HG02678 (cell line): ENCODE measurements around the gene MGLL.

Experiments used
- ATAC-seq: cut with Tn5 transposase; IDR thresholded peaks from one replicate; pipeline ENCODE4 v1.9.1; 2021; ENCODE audit warnings: mild to moderate bottlenecking, moderate library complexity; ENCODE audit not compliant: unreplicated experiment

MGLL gene

DNA sequence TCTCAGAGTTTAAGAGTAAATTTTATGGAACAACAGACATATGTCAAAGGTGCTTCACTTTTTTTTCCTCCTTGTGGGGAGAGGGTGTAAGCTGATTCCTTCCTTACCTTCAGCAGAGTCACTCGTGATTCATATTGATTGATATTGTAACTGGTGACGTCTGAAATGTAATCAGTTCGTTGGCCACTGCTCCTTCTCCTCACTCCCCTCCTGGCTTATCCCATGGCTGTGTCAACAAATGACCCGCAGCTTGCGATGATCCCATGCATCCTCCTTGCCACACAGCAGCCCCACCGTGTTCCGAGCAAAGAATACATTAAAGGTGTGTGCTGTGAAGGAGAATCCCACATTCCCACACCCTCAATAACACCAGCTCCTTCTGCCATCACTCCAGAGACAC lies 7.3 kb downstream of the MGLL start:
- ATAC-seq = no peak

DNA sequence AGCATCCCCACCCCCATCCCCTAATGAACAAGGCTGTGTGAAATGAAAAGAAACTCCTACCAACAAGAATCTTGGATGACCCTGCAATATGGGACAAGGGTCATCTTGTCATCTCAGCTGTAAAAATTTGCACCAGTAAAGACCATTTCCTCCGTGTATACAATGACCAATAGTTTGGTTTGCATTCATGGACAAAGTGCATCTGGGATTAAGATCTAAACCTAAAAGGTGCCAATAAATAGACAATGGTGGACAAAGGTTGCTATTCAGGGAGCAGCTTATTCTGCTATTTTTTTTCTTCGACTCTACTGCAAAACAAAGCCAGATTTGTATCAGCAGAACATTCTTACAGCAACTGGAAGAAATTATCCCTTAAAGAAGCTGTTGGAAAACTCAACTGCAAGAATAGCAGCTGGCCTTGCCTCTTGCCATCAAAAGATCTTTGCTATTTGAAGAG lies 8.0 kb downstream of the MGLL start:
- ATAC-seq = no peak

DNA sequence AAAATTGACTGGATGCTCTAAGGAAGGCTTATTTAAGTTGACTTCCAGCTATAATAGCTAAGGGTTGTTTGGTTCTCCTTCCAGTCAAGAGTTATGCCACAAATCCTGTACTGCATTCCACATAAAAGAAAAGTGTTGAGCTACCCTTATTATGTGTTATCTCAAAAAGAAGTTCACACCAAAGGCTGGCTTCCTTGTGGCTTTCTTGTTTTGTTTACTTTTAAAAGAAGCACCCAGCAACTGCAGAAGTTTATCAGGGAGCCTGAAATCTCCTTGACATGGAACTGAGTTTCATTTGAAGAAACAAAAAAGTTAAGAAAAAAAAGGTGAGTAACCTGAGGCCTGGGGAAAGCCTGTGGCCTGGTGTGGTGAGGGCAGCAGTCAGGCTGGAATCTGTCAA lies 10.2 kb downstream of the MGLL start:
- ATAC-seq = no peak

DNA sequence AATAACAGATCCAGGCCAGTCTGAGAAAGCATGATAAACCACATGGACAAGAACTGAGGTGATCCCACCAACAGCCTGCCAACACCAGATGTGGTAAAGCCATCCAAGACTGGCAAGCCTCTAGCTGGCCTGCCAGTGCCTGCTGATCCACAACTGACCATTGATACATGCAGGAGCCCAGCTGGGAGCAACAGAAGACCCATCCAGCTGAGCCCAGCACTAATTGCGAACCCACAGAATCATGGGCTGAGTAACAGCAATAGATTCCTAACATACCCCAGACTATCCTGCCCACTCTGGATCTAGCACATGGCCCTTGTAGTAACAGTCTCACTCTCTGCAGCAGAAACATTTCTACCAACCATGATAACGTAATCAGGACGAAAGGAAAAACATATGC lies 10.6 kb downstream of the MGLL start:
- ATAC-seq = no peak

DNA sequence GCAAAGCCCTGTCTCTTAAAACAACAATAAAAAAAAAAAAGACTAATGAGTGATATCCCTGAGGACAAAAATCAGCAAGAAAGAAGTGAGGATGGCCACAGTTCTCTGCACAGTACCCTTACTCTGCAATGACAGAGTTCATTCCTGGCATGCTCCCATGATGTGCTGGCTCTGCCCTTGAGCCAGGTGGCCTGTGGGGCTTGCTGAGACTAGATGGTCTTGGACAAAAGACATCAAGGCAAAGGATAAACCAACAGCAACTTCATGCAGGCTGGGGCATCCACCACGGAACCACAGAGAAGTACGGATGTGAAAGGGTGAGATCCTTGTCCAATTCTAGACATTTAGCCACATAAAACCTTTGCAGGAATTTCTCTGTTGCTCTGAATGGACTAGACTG lies 12.7 kb downstream of the MGLL start:
- ATAC-seq = no peak

DNA sequence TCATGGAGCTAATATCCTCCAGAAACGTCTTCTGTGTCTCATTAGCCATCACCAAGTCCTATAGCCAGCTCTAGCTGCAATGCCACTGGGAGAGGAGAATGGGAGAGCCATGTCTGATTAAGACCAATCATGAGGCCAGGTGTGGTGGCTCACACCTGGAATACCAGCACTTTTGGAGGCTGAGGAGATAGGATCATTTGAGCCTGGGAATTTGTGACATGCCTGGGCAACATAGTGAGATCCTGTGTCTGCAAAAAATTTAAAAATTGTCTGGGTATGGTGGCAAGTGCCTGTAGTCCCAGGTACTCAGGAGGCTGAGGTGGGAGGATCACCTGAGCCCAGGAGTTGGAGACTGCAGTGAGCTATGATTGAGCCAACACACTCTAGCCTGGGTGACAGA lies 13.1 kb downstream of the MGLL start:
- no peak for ATAC-seq

DNA sequence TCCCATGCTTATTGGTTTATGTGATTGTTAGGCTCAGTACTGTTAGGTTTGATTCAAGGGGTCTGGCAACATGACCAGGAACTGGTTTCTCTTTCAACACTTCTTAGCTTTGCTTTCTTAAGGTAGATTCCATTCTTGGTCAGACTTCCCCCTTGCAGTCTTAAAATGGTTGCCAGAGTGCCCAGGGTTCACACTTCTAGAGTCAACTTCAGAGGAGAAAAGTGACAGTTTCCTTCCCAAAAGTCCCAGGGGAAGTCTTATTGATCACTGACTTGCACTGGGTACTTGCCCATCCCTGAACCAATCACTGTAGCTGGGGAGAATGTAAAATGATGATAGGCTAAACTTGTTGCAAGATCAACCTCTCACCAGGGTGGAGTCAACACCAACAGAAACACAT lies 14.1 kb downstream of the MGLL start:
- peak; percentile 68 for ATAC-seq

DNA sequence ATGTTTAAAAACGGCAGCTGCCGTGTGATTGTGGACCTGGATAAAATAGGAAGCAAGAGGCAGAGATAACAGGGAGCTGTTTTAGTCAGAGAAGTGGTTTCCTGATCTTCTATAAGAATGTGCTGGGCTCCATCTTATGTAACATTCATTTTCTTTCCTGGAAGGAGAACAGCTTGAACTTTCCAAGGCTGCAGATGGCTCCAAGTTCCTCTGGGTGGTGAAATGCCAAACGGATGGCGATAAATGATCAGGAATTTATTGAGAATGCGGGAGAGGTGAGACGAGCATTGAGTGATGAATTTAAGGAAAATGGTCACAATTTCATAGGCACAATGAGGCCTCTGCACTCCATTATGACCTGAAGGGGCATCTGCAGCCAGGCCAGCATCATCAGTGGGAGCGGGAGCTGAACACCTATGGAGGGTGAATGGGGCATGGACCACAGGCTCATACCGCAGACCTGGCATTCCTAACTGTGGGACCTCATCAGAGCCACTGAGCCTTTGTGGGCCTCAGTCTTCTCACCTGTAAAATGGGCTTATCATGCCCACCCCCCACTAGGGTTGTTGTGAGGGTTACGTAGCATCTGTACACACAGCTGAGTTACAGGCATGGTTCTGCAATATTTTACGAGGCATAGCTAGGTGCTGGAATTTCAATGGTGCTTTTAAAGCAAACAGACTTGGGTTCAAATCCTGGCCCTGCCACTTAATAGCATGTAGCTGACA lies 17.1 kb downstream of the MGLL start:
- ATAC-seq = no peak

DNA sequence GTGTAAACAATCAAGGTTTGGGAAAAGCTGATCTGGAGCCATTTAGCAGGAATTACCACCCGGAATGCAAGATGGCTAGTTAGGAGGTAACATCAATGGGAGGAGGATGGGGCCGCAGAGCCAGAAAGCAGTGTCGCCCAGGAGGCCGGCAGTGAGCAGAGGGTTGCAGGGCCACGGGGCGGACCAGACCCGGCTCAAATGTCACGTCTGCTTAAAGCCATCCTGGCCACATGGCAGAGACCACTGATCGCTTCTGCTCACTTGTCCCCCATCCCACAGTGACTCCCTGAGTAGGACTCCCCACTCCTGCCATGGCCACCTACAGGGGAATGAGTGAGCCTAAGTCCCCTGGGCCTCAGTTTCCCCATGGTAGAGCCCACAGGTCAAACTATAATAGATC lies 18.2 kb downstream of the MGLL start:
- no peak for ATAC-seq

DNA sequence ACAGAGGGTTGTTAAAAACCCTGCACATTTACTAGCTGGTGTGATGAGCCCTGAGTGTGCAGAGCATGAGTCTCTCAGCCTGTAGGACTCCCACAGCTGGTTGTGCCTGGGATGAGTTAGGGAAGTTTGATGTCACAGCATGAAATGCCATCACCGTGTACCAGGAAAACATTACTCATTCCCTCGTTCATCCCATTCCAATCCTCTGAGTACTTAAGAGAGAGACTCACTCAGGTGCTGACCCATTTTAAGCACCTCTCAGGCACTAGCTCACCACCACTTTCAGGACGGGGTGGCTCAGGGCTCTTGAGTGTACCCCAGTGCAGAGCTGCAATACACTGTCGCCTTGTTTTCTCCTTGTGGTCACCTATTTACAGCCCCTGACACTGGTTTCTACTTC lies 18.7 kb downstream of the MGLL start:
- ATAC-seq = no peak

DNA sequence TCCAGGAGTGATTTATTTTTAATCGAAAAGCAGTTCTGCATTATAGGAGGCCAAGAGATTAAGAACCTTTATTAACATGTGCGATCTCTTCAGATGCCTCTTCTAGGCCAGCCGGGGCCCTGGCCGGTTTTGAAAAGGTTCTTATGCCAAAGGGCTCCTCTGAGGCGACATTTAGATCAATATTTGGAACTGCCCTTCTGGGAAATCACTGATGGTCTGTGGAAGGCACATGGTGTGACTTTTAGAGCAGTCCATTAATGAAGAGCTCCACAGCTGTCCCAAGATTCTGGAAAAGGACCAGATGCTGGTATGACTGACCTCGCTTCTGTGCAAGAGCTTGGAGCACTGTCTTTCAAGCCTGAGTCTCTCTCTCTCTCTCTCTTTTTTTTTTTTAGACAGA lies 19.7 kb downstream of the MGLL start:
- no peak for ATAC-seq

DNA sequence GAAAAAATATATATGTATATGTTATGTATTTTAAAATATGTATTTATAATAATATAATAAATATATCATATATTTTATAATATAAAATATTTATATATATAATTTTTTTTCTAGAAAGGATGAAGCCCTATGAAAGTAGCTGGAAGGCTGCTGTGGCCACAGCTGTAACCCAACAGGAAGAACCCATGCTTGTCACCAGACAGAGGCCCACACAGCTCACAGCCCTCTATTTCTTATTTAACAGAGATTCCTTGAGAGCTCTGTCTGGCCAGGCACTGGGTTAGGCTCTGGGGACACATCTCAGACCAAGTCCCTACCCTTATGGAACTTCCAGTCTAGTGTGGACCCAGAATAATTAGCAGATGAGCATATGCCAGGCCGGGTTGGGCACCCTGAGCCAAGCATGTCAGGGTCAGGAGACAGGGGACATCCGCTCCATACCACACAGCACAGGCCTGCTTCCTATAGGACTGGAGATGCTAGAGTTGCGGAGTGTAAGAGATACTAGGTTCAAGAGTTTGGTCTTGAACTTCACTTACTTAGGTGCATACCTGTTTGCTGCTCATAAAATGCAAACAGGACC lies 20.5 kb downstream of the MGLL start:
- ATAC-seq = no peak

DNA sequence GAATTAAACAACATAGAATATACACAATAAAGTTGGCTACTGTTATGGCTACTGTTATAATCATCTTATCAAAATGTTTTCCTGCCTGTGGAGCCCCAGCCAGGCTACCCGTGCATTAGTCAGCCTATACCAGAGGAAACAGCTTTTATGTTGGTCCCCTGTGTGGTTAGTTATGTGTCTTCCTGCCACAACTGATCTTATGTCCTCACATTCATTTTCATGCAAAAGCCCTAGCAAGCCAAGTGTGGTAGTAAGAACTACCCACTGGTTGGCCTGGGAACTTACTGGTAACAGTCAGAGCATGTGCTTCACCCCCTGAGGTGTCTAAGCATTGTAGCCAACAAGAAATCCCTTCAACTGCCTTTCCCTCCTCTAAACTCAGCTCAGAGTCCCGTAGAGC lies 21.8 kb downstream of the MGLL start:
- ATAC-seq = peak; percentile 71

DNA sequence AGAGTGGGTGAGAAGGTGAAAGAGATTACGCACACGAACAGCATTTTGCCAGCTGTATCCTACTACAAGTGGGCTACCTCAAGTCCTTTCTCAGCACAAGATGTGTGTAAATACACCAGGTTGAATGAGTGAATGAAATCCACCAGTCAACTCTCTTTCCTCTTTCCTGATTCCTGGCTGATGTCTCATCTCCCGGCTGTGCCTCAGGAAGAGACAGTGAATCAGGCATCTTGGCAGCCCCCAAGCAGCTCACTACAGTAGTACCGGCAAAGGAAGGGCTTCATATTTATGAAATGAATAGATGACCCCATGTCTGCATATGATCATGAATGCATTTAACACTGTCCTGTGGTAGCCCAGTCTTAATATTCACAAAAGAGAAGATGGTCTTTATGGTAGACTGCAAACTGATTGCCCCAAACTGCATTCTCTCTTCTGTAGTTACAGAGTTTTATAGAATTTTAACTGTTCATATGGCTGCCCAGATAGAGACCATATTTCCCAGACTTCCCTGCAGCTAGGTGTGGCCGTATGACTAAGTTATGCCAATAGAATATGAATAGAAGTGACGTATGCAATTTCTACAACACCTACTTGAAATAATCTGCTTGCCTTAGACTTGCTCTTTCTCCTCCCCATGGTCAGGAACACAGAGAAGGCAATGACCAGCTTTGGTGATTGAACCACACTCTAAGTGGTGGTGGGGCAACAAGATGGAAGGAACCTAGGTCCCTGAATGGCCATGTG lies 22.7 kb downstream of the MGLL start:
- no peak for ATAC-seq

DNA sequence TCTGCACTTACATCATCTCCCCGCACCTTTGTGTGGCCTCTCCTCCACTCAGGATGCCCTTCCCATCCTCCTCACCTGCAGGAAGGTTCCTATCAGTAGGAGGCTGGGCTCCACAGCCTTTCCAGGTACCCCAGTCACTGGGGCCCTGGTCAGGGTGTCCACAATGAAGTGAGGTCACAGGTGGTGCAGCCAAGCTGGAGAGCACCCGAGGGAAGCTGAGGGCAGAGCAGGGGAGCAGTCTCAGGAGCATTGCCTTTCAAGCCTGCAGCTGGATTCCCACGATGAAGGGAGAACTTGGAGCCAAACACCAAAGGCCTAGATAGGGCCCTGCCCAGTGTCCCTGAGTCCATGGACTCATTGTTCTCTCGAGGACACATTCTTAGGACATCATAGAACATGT lies 23.6 kb downstream of the MGLL start:
- no peak for ATAC-seq

DNA sequence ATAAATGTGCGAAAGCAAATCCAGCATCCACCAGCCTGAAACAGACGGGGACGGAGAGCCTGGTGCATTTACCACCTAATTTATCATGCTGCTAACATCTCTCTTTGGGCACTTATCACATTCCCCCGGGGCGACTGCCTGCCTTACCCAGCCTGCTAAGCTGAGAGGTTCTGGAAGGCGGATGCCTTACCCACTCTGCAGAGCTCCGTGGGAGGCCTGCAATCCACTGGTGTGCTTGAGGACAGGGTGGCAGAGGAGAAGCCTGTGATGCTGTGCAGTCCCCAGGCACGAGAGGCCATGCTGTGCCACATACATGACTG lies 25.5 kb downstream of the MGLL start:
- no peak for ATAC-seq

DNA sequence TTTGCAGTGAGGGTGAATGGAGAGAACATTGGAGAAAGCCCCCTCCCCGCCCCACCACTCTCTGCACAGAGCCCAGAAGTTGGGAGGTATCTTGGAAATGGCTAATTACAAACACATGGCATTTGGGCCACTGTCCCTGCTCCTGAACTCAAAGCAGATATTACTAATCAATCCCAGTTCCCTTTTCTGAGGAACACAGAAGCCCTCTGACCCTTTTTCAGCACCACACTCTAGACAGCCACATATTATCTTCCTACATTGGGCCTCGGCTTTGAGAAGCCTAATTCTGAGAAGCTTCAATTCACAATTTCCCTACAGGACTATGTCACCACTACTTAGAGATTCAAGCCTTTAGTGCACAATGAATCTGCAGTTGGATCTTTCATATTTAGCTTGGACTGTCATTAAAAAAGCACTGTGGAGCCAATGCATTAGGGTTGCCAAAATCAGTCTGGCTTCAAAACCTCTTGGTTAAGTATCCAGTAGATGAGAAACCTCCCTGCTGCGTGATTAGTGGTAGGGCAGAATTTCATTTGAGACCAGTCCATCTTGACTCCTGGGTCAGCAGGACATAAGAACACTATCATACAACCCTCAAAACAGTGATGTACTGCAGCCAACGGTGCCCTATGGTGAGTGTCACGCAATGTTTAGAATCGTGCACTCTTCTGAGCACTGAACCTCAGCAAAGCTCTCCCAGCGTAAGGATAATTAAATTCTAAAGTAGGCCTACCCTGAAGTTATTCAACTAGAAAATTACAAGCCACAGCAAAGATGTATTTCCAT lies 26.1 kb downstream of the MGLL start:
- no peak for ATAC-seq

DNA sequence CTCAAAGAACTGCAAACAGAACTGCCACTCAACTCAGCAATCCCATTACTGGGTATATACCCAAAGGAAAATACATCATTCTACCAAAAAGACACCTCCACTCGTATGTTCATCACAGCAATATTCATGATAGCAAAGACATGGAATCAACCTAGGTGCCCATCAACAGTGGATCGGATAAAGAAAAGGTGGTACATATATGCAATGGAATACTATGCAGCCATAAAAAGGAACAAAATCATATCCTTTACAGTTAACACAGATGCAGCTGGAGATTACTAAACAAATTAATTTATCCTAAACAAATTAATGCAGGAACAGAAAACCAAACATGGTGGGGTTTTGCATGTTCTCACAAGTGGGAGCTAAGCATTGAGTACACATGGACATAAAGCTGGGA lies 27.3 kb downstream of the MGLL start:
- ATAC-seq = no peak

DNA sequence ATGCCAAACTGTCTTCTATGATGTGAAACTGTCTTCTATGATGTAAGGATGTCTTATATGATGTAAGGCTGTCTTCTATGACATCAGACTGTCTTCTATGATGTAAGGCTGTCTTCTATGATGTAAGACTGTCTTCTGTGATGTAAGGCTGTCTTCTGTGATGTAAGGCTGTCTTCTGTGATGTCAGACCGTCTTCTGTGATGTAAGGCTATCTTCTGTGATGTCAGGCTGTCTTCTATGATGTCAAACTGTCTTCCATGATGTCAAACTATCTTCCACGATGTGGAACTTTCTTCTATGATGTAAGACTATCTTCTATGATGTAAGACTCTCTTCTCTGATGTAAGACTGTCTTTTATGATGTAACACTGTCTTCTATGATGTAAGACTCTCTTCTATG lies 27.9 kb downstream of the MGLL start:
- no peak for ATAC-seq

DNA sequence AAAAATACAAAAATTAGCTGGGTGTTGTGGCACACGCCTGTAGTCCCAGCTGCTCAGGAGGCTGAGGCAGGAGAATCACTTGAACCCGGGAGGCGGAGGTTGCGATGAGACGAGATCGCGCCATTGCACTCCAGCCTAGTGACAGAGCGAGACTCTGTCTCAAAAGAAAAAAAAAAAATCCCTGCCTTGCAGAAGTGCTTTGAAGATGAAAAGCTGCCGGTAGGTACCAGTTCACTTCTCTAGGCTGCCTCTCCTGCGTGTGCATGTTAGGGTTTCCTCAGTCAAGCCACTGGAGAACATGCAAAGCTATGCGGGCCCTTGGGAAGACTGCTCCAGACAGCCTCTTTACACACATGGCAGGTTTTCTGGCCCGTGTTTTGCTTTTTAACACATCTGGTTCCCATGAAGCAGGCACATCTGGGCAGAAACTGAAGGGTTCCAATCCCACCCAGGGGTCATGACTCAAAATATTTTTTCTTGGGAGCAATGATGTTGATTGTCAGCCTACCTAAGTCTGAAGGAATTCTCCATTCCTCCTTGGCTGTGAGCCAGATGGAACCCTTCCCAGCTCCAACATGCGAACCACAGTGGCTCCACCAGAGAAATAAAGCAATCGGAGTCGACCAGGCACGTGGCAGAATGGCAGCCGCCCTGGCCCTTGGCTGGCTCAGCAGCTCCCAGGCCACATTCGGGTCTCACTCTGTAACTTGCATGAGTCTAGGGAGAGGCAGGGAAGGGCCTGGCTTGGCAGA lies 29.6 kb downstream of the MGLL start:
- ATAC-seq = no peak
